K562 (cell line): ENCODE data around the gene RBM26. TPM values are rescaled to one million over a fixed set of nuclear protein-coding genes. Genes with fewer than 3 reads are reported as not detected.

ENCODE experiments used
- ATAC-seq: fragments of 200-7000 bp; cut with Tn5 transposase; 3 replicates; pipeline ENCODE4 v1.9.1; 2020; ENCODE audit warnings: moderate library complexity
- BruUV-seq: library from RNA; stranded (reverse); fragments of 400-500 nt; replicated peaks from 2 replicates; lab custom pipeline; 2021; lab: Mats Ljungman, UMichigan
- CTCF ChIA-PET: fragments of 300-600 bp; formaldehyde crosslinking; extraction: SDS; loops from one replicate; lab custom pipeline; 2021; ENCODE audit warnings: low intra/inter-chr PET ratio; lab: Yijun Ruan, JAX
- POLR2A ChIA-PET: fragments of 300-600, 350-650 bp; sonication (Branson Sonifier 250); formaldehyde crosslinking; extraction: SDS; loops from one replicate; lab custom pipeline; 2021; ENCODE audit warnings: antibody characterized with exemption, inconsistent platforms; lab: Yijun Ruan, JAX
- DNase-seq, 4 experiments: peaks; one replicate each; pipeline versions ENCODE4 v3.0.0 to v3.0.0-alpha.2; 2011 to 2018; ENCODE audit warnings: low spot score in 3 of 4, mixed read lengths in 3 of 4; ENCODE audit errors: extremely low read depth in 1 of 4
- FAIRE-seq: peaks from 2 replicates; lab custom pipeline; 2011; peaks lifted over from hg19 to GRCh38; lab: Jason Lieb, UNC
- H2AFZ ChIP-seq: 2 replicates; pipeline ENCODE4 v1.6.0; 2011; ENCODE audit warnings: low read depth, low read length, control low read depth, inconsistent platforms
- H3K27ac ChIP-seq: fragments of 200-600 bp; 3 replicates; pipeline ENCODE4 v1.8.0; 2011; ENCODE audit warnings: low read depth, mild to moderate bottlenecking, control low read depth, inconsistent platforms, low read length, moderate library complexity, mixed read lengths; ENCODE audit errors: extremely low read depth
- H3K27me3 ChIP-seq, 2 experiments: fragments of 300-600 bp in 1 of 2; 2 replicates in 1 of 2; 3 replicates in 1 of 2; pipeline versions ENCODE4 v1.6.0 to v1.8.0; 2011; ENCODE audit warnings: inconsistent platforms in 2 of 2, low read length in 2 of 2, mild to moderate bottlenecking in 1 of 2, mixed read lengths in 1 of 2, moderate library complexity in 1 of 2; ENCODE audit not compliant: control insufficient read depth in 2 of 2, insufficient read depth in 2 of 2
- H3K36me3 ChIP-seq: fragments of 300-600 bp; 3 replicates; pipeline ENCODE4 v1.8.0; 2011; ENCODE audit warnings: mild to moderate bottlenecking, low read length, inconsistent platforms; ENCODE audit not compliant: control insufficient read depth, insufficient read depth
- H3K4me1 ChIP-seq, 2 experiments: fragments of 200-600 bp in 1 of 2; replicated peaks in 1 of 2; 2 replicates in 1 of 2; 3 replicates in 1 of 2; pipeline versions ENCODE4 v1.5.1 to v1.8.0; 2011; ENCODE audit warnings: inconsistent platforms in 2 of 2, low read length in 2 of 2, mild to moderate bottlenecking in 1 of 2, mixed read lengths in 1 of 2, moderate library complexity in 1 of 2; ENCODE audit not compliant: control insufficient read depth in 2 of 2, insufficient read depth in 2 of 2
- H3K4me2 ChIP-seq: 2 replicates; pipeline ENCODE4 v1.6.1; 2011; ENCODE audit warnings: low read length, control low read depth, inconsistent platforms, mixed read lengths; ENCODE audit not compliant: insufficient read depth
- H3K4me3 ChIP-seq: fragments of 200-600 bp; sonication (generic), shearing (Covaris generic); 2 replicates; pipeline ENCODE4 v1.5.1; 2016; ENCODE audit warnings: control low read depth, inconsistent platforms
- H3K79me2 ChIP-seq: fragments of 200-600 bp; 3 replicates; pipeline ENCODE4 v1.8.0; 2011; ENCODE audit warnings: low read length, inconsistent platforms; ENCODE audit not compliant: control insufficient read depth, insufficient read depth
- H3K9ac ChIP-seq, 2 experiments: 2 replicates each; pipeline versions ENCODE4 v1.6.0 to v1.6.1; 2011; ENCODE audit warnings: low read depth in 2 of 2, low read length in 2 of 2, control low read depth in 1 of 2, inconsistent platforms in 1 of 2, mild to moderate bottlenecking in 1 of 2, mixed read lengths in 1 of 2; ENCODE audit not compliant: insufficient read depth in 1 of 2
- H3K9me1 ChIP-seq: one replicate; pipeline ENCODE4 v1.6.0; 2011; ENCODE audit warnings: inconsistent platforms, mild to moderate bottlenecking, low read length, moderate library complexity; ENCODE audit not compliant: control insufficient read depth, insufficient read depth
- H3K9me3 ChIP-seq: replicated peaks from 2 replicates; pipeline ENCODE4 v1.5.1; 2011; ENCODE audit warnings: low read depth, low read length, inconsistent platforms; ENCODE audit not compliant: control insufficient read depth, insufficient read depth
- H4K20me1 ChIP-seq: replicated peaks from 2 replicates; pipeline ENCODE4 v1.6.1; 2011; ENCODE audit warnings: low read length, inconsistent platforms, mixed read lengths; ENCODE audit not compliant: control insufficient read depth, insufficient read depth
- ATF7 ChIP-seq: fragments of 450-650 bp; IDR thresholded peaks from 2 replicates; pipeline ENCODE4 v1.7.1; 2014; ENCODE audit warnings: mild to moderate bottlenecking, moderate library complexity
- BRCA1 ChIP-seq, 2 experiments: fragments of 450-650 bp in 1 of 2; sonication (generic) in 1 of 2; formaldehyde crosslinking in 1 of 2; IDR thresholded peaks; 2 replicates each; pipeline versions ENCODE4 v1.5.0 to v1.6.1; 2017 to 2020; ENCODE audit warnings: mild to moderate bottlenecking in 1 of 2, missing genetic modification reagents in 1 of 2
- CBFA2T3 ChIP-seq: fragments of 450-650 bp; IDR thresholded peaks from 2 replicates; pipeline ENCODE4 v1.6.1; 2017
- CBX3 ChIP-seq, 2 experiments: IDR thresholded peaks; 1 replicate in 1 of 2; 2 replicates in 1 of 2; pipeline ENCODE4 v1.6.1; 2012; ENCODE audit warnings: inconsistent platforms in 2 of 2, low read length in 2 of 2, borderline replicate concordance in 1 of 2, control low read depth in 1 of 2
- ELF1 ChIP-seq: fragments of 200-800 bp; sonication (Bioruptor generic); IDR thresholded peaks from 2 replicates; pipeline ENCODE4 v1.6.1; 2016; ENCODE audit warnings: missing genetic modification characterization, missing compliant biosample characterization
- ILK ChIP-seq: fragments of 450-650 bp; IDR thresholded peaks from 2 replicates; pipeline ENCODE4 v1.6.1; 2016; ENCODE audit warnings: missing genetic modification characterization, low read depth, mild to moderate bottlenecking, missing compliant biosample characterization, moderate library complexity, borderline replicate concordance
- KDM1A ChIP-seq, 2 experiments: fragments of 450-650 bp; IDR thresholded peaks; 2 replicates each; pipeline ENCODE4 v1.6.1; 2016; ENCODE audit warnings: mild to moderate bottlenecking in 2 of 2
- MAFG ChIP-seq: fragments of 450-650 bp; conservative IDR thresholded peaks from 2 replicates; pipeline ENCODE4 v1.6.1; 2016; ENCODE audit warnings: missing genetic modification characterization, missing compliant biosample characterization
- NBN ChIP-seq: fragments of 450-650 bp; IDR thresholded peaks from 2 replicates; pipeline ENCODE4 v1.6.1; 2016; ENCODE audit warnings: low read depth, mild to moderate bottlenecking
- NEUROD1 ChIP-seq: fragments of 150-350 bp; IDR thresholded peaks from 2 replicates; pipeline ENCODE4 v1.6.1; 2014; ENCODE audit warnings: borderline replicate concordance, low read length, low read depth; ENCODE audit not compliant: partially characterized antibody
- RBM22 ChIP-seq: fragments of 200-400 bp; formaldehyde crosslinking; IDR thresholded peaks from 2 replicates; pipeline ENCODE4 v1.6.1; 2018; ENCODE audit warnings: low read length, low read depth; ENCODE audit not compliant: poor library complexity, severe bottlenecking
- RFX7 ChIP-seq: fragments of 250-450 bp; sonication (Bioruptor Pico); IDR thresholded peaks from 2 replicates; pipeline ENCODE4 v1.5.1; 2021; ENCODE audit warnings: mild to moderate bottlenecking
- SAFB2 ChIP-seq: fragments of 200-400 bp; formaldehyde crosslinking; IDR thresholded peaks from 2 replicates; pipeline ENCODE4 v1.6.1; 2018; ENCODE audit warnings: borderline replicate concordance, low read length, low read depth, moderate library complexity; ENCODE audit not compliant: severe bottlenecking
- SRSF9 ChIP-seq: fragments of 200-400 bp; formaldehyde crosslinking; IDR thresholded peaks from 2 replicates; pipeline ENCODE4 v1.6.1; 2017; ENCODE audit warnings: low read depth, low read length, borderline replicate concordance
- ZBTB49 ChIP-seq: sonication (generic); formaldehyde crosslinking; IDR thresholded peaks from 2 replicates; pipeline ENCODE4 v1.8.0; 2022; ENCODE audit warnings: missing genetic modification reagents, mild to moderate bottlenecking, borderline replicate concordance
- ZNF217 ChIP-seq: sonication (generic); formaldehyde crosslinking; IDR thresholded peaks from 2 replicates; pipeline ENCODE4 v1.8.0; 2022; ENCODE audit warnings: mild to moderate bottlenecking, missing genetic modification reagents
- ZNF253 ChIP-seq: fragments of 250-450 bp; sonication (Bioruptor Pico); conservative IDR thresholded peaks from 2 replicates; pipeline ENCODE4 v1.6.1; 2021; ENCODE audit warnings: mild to moderate bottlenecking
- ZNF316 ChIP-seq: fragments of 450-650 bp; IDR thresholded peaks from 2 replicates; pipeline ENCODE4 v1.6.1; 2016
- ZNF324 ChIP-seq: fragments of 250-450 bp; sonication (Bioruptor Pico); IDR thresholded peaks from 2 replicates; pipeline ENCODE4 v1.4.0; 2020; ENCODE audit warnings: mild to moderate bottlenecking
- ZNF717 ChIP-seq: fragments of 250-450 bp; sonication (Bioruptor Pico); IDR thresholded peaks from 2 replicates; pipeline ENCODE4 v1.5.0; 2021
- ZSCAN29 ChIP-seq: fragments of 450-650 bp; IDR thresholded peaks from 2 replicates; pipeline ENCODE4 v1.6.1; 2017
- WGBS: fragments of 100-300 bp; shearing (Covaris generic); methylation state at CpG from one replicate; pipeline ENCODE4 v1.1.6; 2016; ENCODE audit warnings: low coverage, mixed read lengths; ENCODE audit not compliant: insufficient coverage; ENCODE audit errors: missing lambda C conversion rate; 5-methylcytosine and 5-hydroxymethylcytosine counted together
- in situ Hi-C: fragments of 300-500 bp; cut with MboI; formaldehyde crosslinking; loops from 4 replicates; pipeline ENCODE4 v1.15.0; 2018; ENCODE audit warnings: inconsistent platforms, mixed read lengths
- intact Hi-C: fragments of 100-400 bp; cut with micrococcal nuclease; formaldehyde crosslinking; loops from 2 replicates; pipeline ENCODE4 v1.14.2; 2022
- polyA plus RNA-seq, 8 experiments: library from polyadenylated mRNA; depleted of rRNA in 4 of 8; stranded (reverse) in 5 of 8; unstranded in 3 of 8; fragments of >200 nt; fragmentation: Nextera tagmentation in 2 of 8; fragmentation: Illumina TruSeq in 1 of 8; extraction: Ambion mirVana in 2 of 8; extraction: Trizol in 1 of 8; gene quantifications; 2 replicates each; pipeline versions ENCODE4 v1.2.1 to v1.2.3, GENCODE V29; 2011 to 2014; ENCODE audit warnings: inconsistent platforms in 1 of 8, missing spikeins in 1 of 8
- total RNA-seq, 7 experiments: library from RNA; depleted of rRNA in 6 of 7; stranded (reverse); fragments of >200 nt in 6 of 7; fragmentation: Illumina TruSeq in 2 of 7; extraction: Trizol in 2 of 7; gene quantifications; 2 replicates each; pipeline versions ENCODE4 v1.2.1 to v1.2.3, GENCODE V29; 2011 to 2021; ENCODE audit warnings: low replicate concordance in 1 of 7
- TF ChIP-seq, protein P1 (sequence below): sonication (generic); formaldehyde crosslinking; IDR thresholded peaks from 2 replicates; pipeline ENCODE4 v1.4.0; 2020; ENCODE audit warnings: mild to moderate bottlenecking, missing genetic modification reagents

Gene RBM26
- total and polyA plus RNA-seq, 9 of the 15 experiments (the other 6 are each of a cell fraction or from before 2014, with no cell fraction given) = 10.0 to 42.4 (median 26.4) TPM

DNA sequence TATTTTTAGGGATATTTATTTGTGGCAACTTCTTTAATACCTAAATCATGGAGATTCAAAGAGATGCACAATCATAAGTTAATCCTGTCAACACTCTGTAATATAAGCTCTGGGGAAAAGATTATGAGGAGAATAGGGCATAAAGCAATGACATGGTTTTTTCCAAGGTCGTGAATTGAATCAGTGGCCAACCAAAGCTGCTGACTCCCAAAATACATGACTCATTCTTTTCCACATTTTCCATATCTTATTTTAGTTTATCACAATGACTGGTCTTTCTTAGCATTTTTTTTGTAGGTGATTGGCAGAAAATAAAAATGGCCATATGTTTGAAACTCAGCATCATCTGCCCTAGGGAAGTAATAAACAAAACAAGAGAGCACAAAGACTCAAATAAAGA lies 28.5 kb upstream of the RBM26 start:
- 11% methylated on average over 1 of the region's 1 CpG for WGBS
- Histone ChIP-seq H3K27me3 (no peaks in the 10 kb centered on the region), H4K20me1 (no peaks in the 10 kb centered on the region), H2AFZ (no peak overlapping the region), H3K4me2 (no peak overlapping the region), H3K79me2 (no peaks in the 10 kb centered on the region), H3K27ac (no peak overlapping the region), H3K36me3 (no peaks in the 10 kb centered on the region), H3K4me1 (peaks cover 0 to 3% of the 10 kb centered on the region in 2 experiments; a peak in 3 of 5 replicates), H3K4me3 (no peak overlapping the region), H3K9me3 (no peaks in the 10 kb centered on the region), H3K9ac (no peak overlapping the region), H3K9me1 (no peaks in the 10 kb centered on the region)
- BruUV-seq = no TSS peak
- intact Hi-C loops = no loop called here
- ATAC-seq = no peak
- POLR2A ChIA-PET = no interaction called here
- in situ Hi-C loops = loop anchor here (25.0 kb wide), 1 partner anchor 903 kb away; the partner anchor contains the start of gene SPRY2
- no peak for DNase-seq
- no peak for FAIRE-seq
- CTCF ChIA-PET = no interaction called here
- TF ChIP-seq BRCA1 (IDR thresholded peaks at IDR 0.05) (no peak), BRCA1 (CRISPR knock-in tag; IDR thresholded peaks at IDR 0.05) (no peak), ZSCAN29 (no peak), CBX3 (IDR thresholded peaks at IDR 0.05; ENCODE audit: borderline replicate concordance in 1 of 2, low read length in 2 of 2) (no peak), ILK (tag) (no peak), ELF1 (tag) (no peak), SRSF9 (no peak), ZNF717 (CRISPR knock-in tag) (no peak), ZBTB49 (CRISPR knock-in tag) (no peak), ZNF316 (peak; percentile 26; the same call in 1 of the 2 replicates), ZNF253 (CRISPR knock-in tag) (no peak), CBFA2T3 (no peak), NEUROD1 (no peak), KDM1A (IDR thresholded peaks at IDR 0.05) (peak in 1 of 2 experiments; percentile 33; a peak in 1 of 4 replicates), SAFB2 (no peak), RFX7 (CRISPR knock-in tag) (no peak), RBM22 (no peak), MAFG (peak; percentile 27; the same call in 1 of the 2 replicates), NBN (no peak), ZNF217 (CRISPR knock-in tag) (no peak), ZNF324 (CRISPR knock-in tag) (no peak), ATF7 (no peak)
- TF ChIP-seq, protein P1, sequence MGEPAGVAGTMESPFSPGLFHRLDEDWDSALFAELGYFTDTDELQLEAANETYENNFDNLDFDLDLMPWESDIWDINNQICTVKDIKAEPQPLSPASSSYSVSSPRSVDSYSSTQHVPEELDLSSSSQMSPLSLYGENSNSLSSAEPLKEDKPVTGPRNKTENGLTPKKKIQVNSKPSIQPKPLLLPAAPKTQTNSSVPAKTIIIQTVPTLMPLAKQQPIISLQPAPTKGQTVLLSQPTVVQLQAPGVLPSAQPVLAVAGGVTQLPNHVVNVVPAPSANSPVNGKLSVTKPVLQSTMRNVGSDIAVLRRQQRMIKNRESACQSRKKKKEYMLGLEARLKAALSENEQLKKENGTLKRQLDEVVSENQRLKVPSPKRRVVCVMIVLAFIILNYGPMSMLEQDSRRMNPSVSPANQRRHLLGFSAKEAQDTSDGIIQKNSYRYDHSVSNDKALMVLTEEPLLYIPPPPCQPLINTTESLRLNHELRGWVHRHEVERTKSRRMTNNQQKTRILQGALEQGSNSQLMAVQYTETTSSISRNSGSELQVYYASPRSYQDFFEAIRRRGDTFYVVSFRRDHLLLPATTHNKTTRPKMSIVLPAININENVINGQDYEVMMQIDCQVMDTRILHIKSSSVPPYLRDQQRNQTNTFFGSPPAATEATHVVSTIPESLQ (CRISPR knock-in tag) = no peak
